Stimulated activated CD4-positive, alpha-beta T cell treated with anti-CD3 and anti-CD28 coated beads, Interleukin-4, amount 100 ng/mL, for 4 hours (primary cell): ENCODE results near the gene NMS.
A peak's percentile ranks its signal among the peaks of the same experiment; 100 is the strongest.
"Not testable (repeated sequence)": the region's sequence is repeated elsewhere in the genome, so short reads cannot be mapped to it uniquely, and the experiment has no call there.

ENCODE experiments used
- DNase-seq, 2 experiments: peaks; one replicate each; pipeline ENCODE4 v3.0.0-alpha.2; 2020

NMS gene

GRCh38 chr2:100470182-100470581 lies at the start of gene NMS:
TSS of gene NMS (plus strand) at chr2:100470482. CDS start at chr2:100470489, 7 bp downstream.
- no peak for DNase-seq

DNA sequence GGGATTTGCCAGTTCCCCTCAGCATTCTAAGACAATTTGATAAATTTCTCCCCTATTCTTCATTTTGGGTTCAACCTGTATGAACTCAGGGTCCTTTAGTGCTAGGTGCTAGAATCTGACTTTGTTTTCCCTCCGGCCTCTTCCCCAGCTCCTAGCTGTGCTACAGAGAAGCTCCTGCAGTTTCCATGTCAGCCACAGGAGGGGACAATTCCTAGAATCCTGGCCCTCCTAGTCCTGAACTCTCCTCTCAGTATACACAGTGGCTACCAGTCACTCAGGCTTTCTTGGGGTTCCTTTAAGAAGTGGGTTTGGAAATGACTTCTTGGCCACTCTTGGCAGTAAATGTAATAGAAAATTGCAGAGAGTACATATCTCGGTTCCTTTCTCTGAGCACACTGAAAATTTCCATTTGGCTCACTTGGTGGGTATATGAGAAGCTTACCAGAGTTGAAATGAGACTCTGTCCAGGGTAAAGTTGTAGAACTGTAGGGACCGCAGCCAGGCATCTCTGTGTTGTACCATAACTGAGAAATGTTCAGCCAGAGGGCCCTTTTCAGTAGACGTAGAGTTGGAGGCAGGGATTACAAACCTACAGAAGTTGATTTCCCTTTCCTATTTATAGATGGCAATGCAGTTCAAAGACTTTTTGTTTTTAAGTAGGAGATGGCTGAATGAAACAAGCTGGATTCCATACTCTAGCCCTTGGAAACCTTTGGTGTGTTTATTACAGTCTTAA lies 47.8 kb upstream of the NMS start:
- DNase-seq: no peak

- DNase-seq: no peak
Observed at GRCh38 chr2:100423631-100424030, 46.7 kb upstream of the NMS start.

- no peak for DNase-seq
Observed at GRCh38 chr2:100424277-100424875, 45.9 kb upstream of the NMS start.

DNA sequence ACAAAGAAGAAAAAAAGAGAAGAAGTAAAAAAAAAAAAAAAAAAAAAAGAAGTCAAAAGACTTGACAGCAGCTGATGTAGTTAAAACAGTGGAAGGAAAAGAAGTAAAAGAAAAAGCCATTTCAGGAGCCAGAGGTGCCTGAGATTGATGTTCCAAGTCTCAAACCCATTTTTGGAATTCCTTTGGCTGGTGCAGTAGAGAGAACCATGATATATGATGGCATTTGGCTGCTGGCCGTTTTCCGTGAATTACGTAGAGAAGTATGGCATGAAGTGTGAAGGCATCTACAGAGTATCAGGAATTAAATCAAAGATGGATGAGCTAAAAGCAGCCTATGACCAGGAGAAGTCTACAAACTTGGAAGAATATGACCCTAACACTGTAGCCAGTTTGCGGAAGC lies 45.2 kb upstream of the NMS start:
- DNase-seq: no peak

DNA sequence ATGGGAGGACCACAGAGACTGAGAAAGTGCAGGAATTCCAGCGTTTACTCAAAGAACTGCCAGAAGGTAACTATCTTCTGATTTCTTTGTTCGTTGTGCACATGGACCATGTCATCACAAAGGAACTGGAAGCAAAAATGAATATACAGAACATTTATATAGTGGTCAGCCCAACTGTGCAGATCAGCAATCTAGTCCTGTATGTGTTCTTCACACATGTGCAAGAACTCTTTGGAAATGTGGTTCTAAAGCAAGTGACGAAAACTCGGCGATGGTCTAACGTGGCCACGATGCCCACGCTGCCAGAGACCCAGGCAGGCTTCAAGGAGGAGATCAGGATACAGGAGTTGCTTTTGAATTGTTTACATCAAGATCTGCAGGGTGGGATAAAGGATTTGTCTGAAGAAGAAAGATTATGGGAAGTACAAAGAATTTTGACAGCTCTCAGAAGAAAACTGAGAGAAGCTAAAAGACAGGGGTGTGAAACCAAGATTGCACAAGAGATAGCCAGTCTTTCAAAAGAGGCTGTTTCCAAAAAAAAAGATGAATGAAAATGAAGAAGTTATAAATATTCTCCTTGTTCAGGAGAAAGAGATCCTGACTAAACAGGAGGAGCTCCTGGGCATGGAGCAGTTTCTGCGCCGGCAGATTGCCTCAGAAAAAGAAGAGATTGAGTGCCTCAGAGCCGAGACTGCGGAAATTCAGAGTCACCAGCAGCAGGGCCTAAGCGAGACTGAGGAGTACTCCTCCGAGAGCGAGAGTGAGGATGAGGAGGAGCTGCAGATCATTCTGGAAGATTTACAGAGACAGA lies 44.5 kb upstream of the NMS start:
- DNase-seq: no peak

GRCh38 chr2:100426384-100426720 lies 43.9 kb upstream of the NMS start:
- DNase-seq: no peak

DNA sequence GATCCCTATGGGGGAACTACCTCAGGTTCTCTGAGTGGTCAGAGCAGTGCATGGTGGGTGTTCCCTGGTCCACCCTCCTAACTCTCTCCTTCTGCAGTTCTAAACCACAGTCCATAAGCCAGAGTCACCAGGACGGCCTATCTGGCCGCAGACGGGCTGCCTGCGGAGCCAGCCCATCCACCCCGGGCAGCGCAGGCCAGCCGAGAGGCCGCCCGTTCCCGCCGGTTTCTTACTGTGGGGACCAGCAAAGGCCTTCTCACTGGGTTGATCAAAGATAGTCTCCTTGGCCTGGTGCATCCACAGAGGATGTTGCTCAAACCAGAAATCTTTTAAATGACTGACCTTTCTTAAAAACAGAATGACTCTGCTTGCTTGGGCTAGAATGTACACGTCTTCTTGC lies 43.2 kb upstream of the NMS start:
- DNase-seq: no peak

- DNase-seq: peak; percentile 64 to 66
Observed at GRCh38 chr2:100427627-100428258, 42.5 kb upstream of the NMS start.

- DNase-seq: no peak
Observed at GRCh38 chr2:100429726-100430125, 40.6 kb upstream of the NMS start.

- DNase-seq: no peak
Observed at GRCh38 chr2:100437751-100438150, 32.5 kb upstream of the NMS start.

GRCh38 chr2:100446696-100447095 lies 23.6 kb upstream of the NMS start:
- no peak for DNase-seq

- DNase-seq: peak in 1 of 2 experiments; percentile 15
Observed at GRCh38 chr2:100451092-100451491, 19.2 kb upstream of the NMS start.

DNA sequence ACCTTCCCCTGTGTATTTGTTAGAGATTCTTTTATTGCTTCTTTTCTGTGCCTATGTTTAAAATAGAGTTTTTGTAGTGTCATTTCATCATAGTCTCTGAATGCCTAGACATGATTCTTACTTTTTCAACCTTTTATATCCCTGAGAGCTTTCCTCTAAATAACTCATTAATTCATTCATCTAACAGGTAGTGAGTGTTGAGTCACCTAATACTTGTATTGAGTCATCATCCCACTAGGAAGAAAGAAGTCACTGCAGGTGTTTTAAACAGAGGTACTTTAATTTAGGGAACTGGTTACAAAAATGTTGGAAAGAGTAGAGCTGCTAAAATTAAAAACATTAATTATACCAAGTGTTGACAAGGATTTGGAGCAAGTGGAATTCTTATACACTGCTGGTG lies 18.5 kb upstream of the NMS start:
- DNase-seq: no peak

- DNase-seq: no peak
Observed at GRCh38 chr2:100453853-100454252, 16.4 kb upstream of the NMS start.

DNA sequence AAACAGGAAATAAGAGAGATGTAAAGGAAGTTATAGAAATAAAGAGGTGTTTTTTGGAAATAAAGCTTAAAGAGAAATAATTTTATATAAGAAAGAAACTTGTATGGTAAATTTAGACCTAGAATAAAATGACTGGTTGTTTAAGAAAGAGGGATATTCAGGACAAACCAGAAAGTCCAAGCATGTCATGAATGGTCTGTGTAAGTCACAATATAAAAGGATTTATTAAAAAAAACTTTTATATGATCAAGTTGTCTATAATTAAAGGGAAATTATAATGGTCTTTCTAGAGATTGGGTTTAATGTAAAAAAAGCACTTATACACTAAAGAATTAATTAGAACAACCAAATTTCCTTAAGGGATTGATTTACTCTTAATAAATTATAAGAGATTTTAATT lies 13.9 kb upstream of the NMS start:
- not testable (repeated sequence) for DNase-seq

DNA sequence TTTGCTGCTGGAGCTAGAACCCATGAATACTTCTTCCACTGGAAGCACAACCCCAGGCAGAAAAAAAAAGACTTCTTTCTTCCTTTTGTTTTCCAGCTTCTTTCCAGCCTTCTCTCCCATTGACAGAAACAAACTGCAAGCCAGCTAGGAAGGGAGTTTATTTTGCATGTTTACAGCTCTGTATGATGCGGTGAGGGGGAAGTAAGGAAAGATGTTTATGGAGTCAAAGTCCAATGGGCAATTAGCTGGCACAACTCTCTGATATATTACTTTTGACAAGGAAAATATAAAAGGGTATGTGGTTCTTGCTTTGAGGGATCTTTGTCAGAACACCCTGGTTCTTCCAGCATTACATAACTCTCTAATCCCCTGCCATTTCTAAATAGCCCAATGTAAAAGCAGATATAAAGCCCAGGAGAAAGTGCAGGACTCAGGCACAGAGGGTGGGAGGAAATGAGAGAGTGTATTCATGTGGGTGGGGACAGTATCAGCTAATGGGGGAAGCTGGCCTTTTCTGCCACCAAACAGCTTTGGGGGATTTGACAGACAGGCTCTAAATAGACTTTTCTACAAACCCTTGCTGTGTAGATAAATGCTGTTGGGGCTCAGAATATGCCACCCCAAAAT lies 9.3 kb upstream of the NMS start:
- no peak for DNase-seq

- peak in 1 of 2 experiments; percentile 9 for DNase-seq
Observed at GRCh38 chr2:100470898-100471514, 724 bp downstream of the NMS start.

DNA sequence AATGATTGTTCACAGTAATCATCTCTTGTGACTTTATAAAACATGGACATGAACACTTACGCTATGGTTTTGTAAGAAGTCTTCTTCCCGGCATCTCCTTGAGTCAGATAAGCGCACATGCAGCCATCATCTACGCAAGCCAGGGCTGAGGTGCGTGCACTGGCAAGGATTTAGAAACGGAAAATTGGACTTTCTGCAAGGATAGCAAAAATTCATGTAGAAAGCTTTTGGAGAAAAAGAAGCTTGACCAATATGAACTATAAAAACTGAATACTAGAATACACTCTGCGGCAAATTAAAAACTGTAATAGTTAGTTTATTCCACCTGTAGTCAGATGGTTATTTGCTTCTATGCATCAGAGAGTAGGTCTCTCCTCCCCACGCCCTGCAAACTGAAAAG lies 6.3 kb downstream of the NMS start:
- no peak for DNase-seq

- no peak for DNase-seq
Observed at GRCh38 chr2:100482741-100483140, 12.5 kb downstream of the NMS start.

GRCh38 chr2:100483895-100484294 lies 13.6 kb downstream of the NMS start:
- DNase-seq: no peak

- no peak for DNase-seq
Observed at GRCh38 chr2:100484390-100484789, 14.1 kb downstream of the NMS start.

GRCh38 chr2:100485396-100485795 lies 15.1 kb downstream of the NMS start:
- no peak for DNase-seq
